Stimulated activated CD8-positive, alpha-beta memory T cell treated with anti-CD3 and anti-CD28 coated beads, Interleukin-15, amount 100 ng/mL, for 4 hours (primary cell): ENCODE data around the gene HNRNPH2.

ENCODE experiments used
- DNase-seq, 2 donors: peaks; one replicate each; pipeline ENCODE4 v3.0.0-alpha.2; 2020; ENCODE audit warnings: low read depth in 2 of 2

HNRNPH2 gene

GRCh38 chrX:101462892-101463291 lies 54.9 kb downstream of the HNRNPH2 start:
- no peak for DNase-seq
